CD4-positive, alpha-beta T cell (primary cell): ENCODE data around the gene FAM120B. TPM values are rescaled to one million over a fixed set of nuclear protein-coding genes. Genes with fewer than 3 reads are reported as not detected.

Source experiments
- ATAC-seq: fragments of 200-7000 bp; cut with Tn5 transposase; one replicate; pipeline ENCODE4 v1.10.0; 2022; ENCODE audit warnings: mild to moderate bottlenecking; ENCODE audit not compliant: poor library complexity
- CTCF ChIA-PET: fragments of 350-600 bp; sonication (Branson Sonifier 250); formaldehyde crosslinking; loops from one replicate; lab custom pipeline; 2021; ENCODE audit warnings: antibody characterized with exemption, inconsistent platforms; lab: Charles Lee
- POLR2A ChIA-PET: fragments of 350-600 bp; sonication (Branson Sonifier 250); formaldehyde crosslinking; loops from one replicate; lab custom pipeline; 2021; ENCODE audit warnings: antibody characterized with exemption, inconsistent platforms; lab: Charles Lee
- DNase-seq, 14 experiments: peaks; one replicate each; pipeline ENCODE4 v3.0.0-alpha.2; 2013 to 2020; ENCODE audit warnings: mixed read lengths in 2 of 14
- H3K27ac ChIP-seq, 2 donors: one replicate each; pipeline versions ENCODE4 v1.5.1 to v1.7.0; 2013; ENCODE audit warnings: low read length in 2 of 2, low read depth in 1 of 2, mild to moderate bottlenecking in 1 of 2
- H3K27me3 ChIP-seq, 2 experiments: 1 replicate in 1 of 2; 2 replicates in 1 of 2; pipeline versions ENCODE4 v1.6.1 to v1.7.0; 2013; ENCODE audit warnings: low read length in 2 of 2, control low read depth in 1 of 2, mild to moderate bottlenecking in 1 of 2, moderate library complexity in 1 of 2; ENCODE audit not compliant: insufficient read depth in 2 of 2, control insufficient read depth in 1 of 2
- H3K36me3 ChIP-seq: one replicate; pipeline ENCODE4 v1.6.1; 2013; ENCODE audit warnings: low read length, control low read depth; ENCODE audit not compliant: insufficient read depth
- H3K4me1 ChIP-seq: one replicate; pipeline ENCODE4 v1.6.1; 2013; ENCODE audit warnings: low read length, control low read depth; ENCODE audit not compliant: insufficient read depth
- H3K4me3 ChIP-seq: one replicate; pipeline ENCODE4 v1.5.1; 2013; ENCODE audit warnings: mild to moderate bottlenecking, low read length, moderate library complexity
- H3K9me3 ChIP-seq, 2 experiments: 1 replicate in 1 of 2; 2 replicates in 1 of 2; pipeline versions ENCODE4 v1.6.1 to v1.7.0; 2013; ENCODE audit warnings: low read length in 2 of 2, mild to moderate bottlenecking in 2 of 2, control low read depth in 1 of 2, moderate library complexity in 1 of 2; ENCODE audit not compliant: control insufficient read depth in 1 of 2, insufficient read depth in 1 of 2
- H3K27ac Mint-ChIP-seq: one replicate; pipeline ENCODE4 v1.8.0; 2020; ENCODE audit warnings: mixed read lengths
- H3K27me3 Mint-ChIP-seq: one replicate; pipeline ENCODE4 v1.8.0; 2021; ENCODE audit warnings: mixed read lengths
- H3K36me3 Mint-ChIP-seq: one replicate; pipeline ENCODE4 v1.8.0; 2021; ENCODE audit warnings: low read depth, mixed read lengths
- H3K4me1 Mint-ChIP-seq: one replicate; pipeline ENCODE4 v1.8.0; 2021; ENCODE audit warnings: low read depth, mixed read lengths
- H3K4me3 Mint-ChIP-seq: one replicate; pipeline ENCODE4 v1.8.0; 2020; ENCODE audit warnings: mild to moderate bottlenecking, mixed read lengths
- H3K9me3 Mint-ChIP-seq: one replicate; pipeline ENCODE4 v1.8.0; 2020; ENCODE audit warnings: mixed read lengths
- intact Hi-C, 2 experiments: fragments of 100-400 bp; cut with DNase I in 1 of 2; cut with micrococcal nuclease in 1 of 2; formaldehyde crosslinking; loops; one replicate each; pipeline versions ENCODE4 v1.15.1 to v1.9.0; 2023 to 2025; cut with DNase I, micrococcal nuclease
- total RNA-seq, 174 experiments: library from RNA in 2 of 174; stranded (reverse) in 2 of 174; gene quantifications; one replicate each; pipeline ENCODE4 v1.2.3 and lab custom pipeline; 2021 to 2026
- TF ChIP-seq, protein P1 (sequence below): fragments of 200-600 bp; IDR thresholded peaks from one replicate; pipeline ENCODE4 v1.8.0; 2022; ENCODE audit warnings: antibody characterized with exemption, mild to moderate bottlenecking

The FAM120B gene
- total RNA-seq, 2 experiments from 2014 or later: 24.1 to 26.7 TPM

DNA sequence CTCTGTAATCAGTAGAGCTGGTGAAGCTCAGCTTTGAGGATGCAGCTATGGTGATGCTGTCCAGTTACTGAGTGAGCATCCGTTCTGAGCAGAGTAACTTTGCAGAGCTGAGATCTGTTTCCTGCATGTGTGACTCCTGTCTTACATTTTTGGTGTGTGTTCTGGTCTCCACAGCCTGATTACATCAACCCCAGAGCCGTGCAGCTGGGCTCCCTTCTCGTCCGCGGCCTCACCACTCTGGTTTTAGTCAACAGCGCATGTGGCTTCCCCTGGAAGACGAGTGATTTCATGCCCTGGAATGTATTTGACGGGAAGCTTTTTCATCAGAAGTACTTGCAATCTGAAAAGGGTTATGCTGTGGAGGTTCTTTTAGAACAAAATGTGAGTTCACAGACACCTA, 81.6 kb downstream of the FAM120B start:
- no peak overlapping the region for H3K27ac Mint-ChIP-seq
- no peak overlapping the region for H3K27ac ChIP-seq
- no peak overlapping the region for H3K4me3 ChIP-seq
- intact Hi-C loops: no loop called here
- H3K36me3 Mint-ChIP-seq: peaks cover 78% of the 10 kb centered on the region
- TF ChIP-seq, protein P1, sequence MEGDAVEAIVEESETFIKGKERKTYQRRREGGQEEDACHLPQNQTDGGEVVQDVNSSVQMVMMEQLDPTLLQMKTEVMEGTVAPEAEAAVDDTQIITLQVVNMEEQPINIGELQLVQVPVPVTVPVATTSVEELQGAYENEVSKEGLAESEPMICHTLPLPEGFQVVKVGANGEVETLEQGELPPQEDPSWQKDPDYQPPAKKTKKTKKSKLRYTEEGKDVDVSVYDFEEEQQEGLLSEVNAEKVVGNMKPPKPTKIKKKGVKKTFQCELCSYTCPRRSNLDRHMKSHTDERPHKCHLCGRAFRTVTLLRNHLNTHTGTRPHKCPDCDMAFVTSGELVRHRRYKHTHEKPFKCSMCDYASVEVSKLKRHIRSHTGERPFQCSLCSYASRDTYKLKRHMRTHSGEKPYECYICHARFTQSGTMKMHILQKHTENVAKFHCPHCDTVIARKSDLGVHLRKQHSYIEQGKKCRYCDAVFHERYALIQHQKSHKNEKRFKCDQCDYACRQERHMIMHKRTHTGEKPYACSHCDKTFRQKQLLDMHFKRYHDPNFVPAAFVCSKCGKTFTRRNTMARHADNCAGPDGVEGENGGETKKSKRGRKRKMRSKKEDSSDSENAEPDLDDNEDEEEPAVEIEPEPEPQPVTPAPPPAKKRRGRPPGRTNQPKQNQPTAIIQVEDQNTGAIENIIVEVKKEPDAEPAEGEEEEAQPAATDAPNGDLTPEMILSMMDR: no peak
- DNase-seq (no peak), ATAC-seq (no peak)
- no peaks in the 10 kb centered on the region for H3K9me3 Mint-ChIP-seq
- H3K36me3 ChIP-seq: peaks cover 37% of the 10 kb centered on the region
- no peaks in the 10 kb centered on the region for H3K27me3 Mint-ChIP-seq
- H3K9me3 ChIP-seq: no peaks in the 10 kb centered on the region
- no peaks in the 10 kb centered on the region for H3K27me3 ChIP-seq
- H3K4me1 ChIP-seq: no peaks in the 10 kb centered on the region
- ChIA-PET POLR2A (no interaction called here), CTCF (no interaction called here)
- H3K4me3 Mint-ChIP-seq: no peak overlapping the region
- no peaks in the 10 kb centered on the region for H3K4me1 Mint-ChIP-seq

DNA sequence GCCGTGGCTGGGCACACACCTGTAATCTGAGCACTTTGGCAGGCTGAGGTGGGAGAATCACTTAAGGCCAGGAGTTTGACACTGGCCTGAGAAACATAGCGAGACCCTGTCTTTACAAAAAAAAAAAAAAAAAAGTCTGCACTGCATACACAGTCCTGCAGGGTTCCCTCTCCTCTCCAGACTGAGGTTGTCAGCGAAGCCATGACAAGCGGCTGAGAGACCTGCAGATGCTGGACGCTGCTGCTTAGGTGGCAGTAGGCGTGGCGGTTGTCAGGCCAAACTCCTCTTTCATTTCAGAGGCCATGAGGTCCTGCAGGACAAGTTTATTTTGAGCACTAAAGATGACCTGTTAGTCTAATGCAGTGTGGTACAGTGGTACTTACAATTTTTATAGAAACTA, 86.5 kb downstream of the FAM120B start:
- no peaks in the 10 kb centered on the region for H3K4me1 Mint-ChIP-seq
- ATAC-seq (no peak), DNase-seq (no peak)
- CTCF ChIA-PET: no interaction called here
- no peak overlapping the region for H3K27ac Mint-ChIP-seq
- H3K27me3 Mint-ChIP-seq: no peaks in the 10 kb centered on the region
- Histone ChIP-seq H3K4me3 (no peak overlapping the region), H3K27ac (no peak overlapping the region), H3K27me3 (no peaks in the 10 kb centered on the region), H3K4me1 (no peaks in the 10 kb centered on the region), H3K36me3 (peaks cover 78% of the 10 kb centered on the region), H3K9me3 (peaks cover 0 to 8% of the 10 kb centered on the region in 2 experiments)
- H3K4me3 Mint-ChIP-seq: no peak overlapping the region
- intact Hi-C loops: no loop called here
- peaks cover 89% of the 10 kb centered on the region for H3K36me3 Mint-ChIP-seq
- POLR2A ChIA-PET: no interaction called here
- TF ChIP-seq, protein P1: no peak
- H3K9me3 Mint-ChIP-seq: no peaks in the 10 kb centered on the region

DNA sequence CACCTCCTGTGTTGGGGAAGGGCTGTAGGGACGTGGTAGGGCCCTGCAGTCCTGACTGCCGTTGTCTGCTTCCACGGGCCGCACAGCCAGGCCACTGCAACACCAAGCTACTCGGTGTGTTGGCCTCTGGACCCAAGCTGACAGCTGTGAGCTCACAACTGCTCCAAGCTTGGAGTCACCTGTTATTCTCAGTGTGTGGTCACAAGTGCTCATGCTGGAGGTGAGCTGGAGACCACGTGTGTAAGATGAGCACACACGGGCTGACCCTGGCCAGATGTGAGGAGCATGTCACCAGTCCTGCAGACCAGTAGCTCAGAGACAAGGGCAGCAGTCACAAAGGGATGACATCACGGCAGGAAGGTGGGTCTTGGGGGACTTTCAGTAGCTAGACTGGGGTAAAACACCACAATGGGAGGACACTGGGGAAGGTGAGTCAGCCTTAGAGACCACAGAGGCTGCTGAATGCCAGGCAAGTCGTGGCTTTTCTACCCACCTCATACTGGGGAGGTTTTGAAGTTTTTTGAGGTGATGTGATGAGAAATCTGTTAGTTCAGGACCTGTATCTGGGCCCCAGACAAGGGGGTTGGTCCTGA, 87.3 kb downstream of the FAM120B start:
- Histone ChIP-seq H3K4me3 (no peak overlapping the region), H3K4me1 (no peaks in the 10 kb centered on the region), H3K27me3 (no peaks in the 10 kb centered on the region), H3K9me3 (peaks cover 0 to 8% of the 10 kb centered on the region in 2 experiments), H3K27ac (no peak overlapping the region), H3K36me3 (peaks cover 77% of the 10 kb centered on the region)
- ATAC-seq (no peak), DNase-seq (no peak)
- POLR2A ChIA-PET: no interaction called here
- TF ChIP-seq, protein P1: no peak
- intact Hi-C loops: no loop called here
- CTCF ChIA-PET: no interaction called here
- H3K36me3 Mint-ChIP-seq: peaks cover 82% of the 10 kb centered on the region
- H3K27me3 Mint-ChIP-seq: no peaks in the 10 kb centered on the region
- no peak overlapping the region for H3K27ac Mint-ChIP-seq
- no peaks in the 10 kb centered on the region for H3K4me1 Mint-ChIP-seq
- no peaks in the 10 kb centered on the region for H3K9me3 Mint-ChIP-seq
- H3K4me3 Mint-ChIP-seq: no peak overlapping the region
